Muscle layer of duodenum (tissue), 2 donors: ENCODE results near the gene ZBTB42.

ENCODE experiments used
- H3K27ac ChIP-seq: one replicate; pipeline ENCODE4 v1.7.0; 2013; ENCODE audit warnings: mild to moderate bottlenecking, low read length
- H3K27me3 ChIP-seq: one replicate; pipeline ENCODE4 v1.7.0; 2013; ENCODE audit warnings: low read depth, mild to moderate bottlenecking, control low read depth, low read length
- H3K36me3 ChIP-seq, 2 donors: one replicate each; pipeline ENCODE4 v1.7.0; 2013; ENCODE audit warnings: low read length in 2 of 2, control low read depth in 1 of 2, mild to moderate bottlenecking in 1 of 2; ENCODE audit not compliant: insufficient read depth in 2 of 2, control insufficient read depth in 1 of 2
- H3K4me1 ChIP-seq, 2 donors: one replicate each; pipeline ENCODE4 v1.7.0; 2013; ENCODE audit warnings: low read length in 2 of 2, mild to moderate bottlenecking in 2 of 2, control low read depth in 1 of 2, moderate library complexity in 1 of 2; ENCODE audit not compliant: insufficient read depth in 2 of 2, control insufficient read depth in 1 of 2
- H3K4me3 ChIP-seq, 2 donors: one replicate each; pipeline ENCODE4 v1.7.0; 2013; ENCODE audit warnings: low read length in 2 of 2, low read depth in 1 of 2, mild to moderate bottlenecking in 1 of 2
- H3K9me3 ChIP-seq, 2 donors: one replicate each; pipeline ENCODE4 v1.7.0; 2013; ENCODE audit warnings: low read length in 2 of 2, control low read depth in 1 of 2, mild to moderate bottlenecking in 1 of 2; ENCODE audit not compliant: control insufficient read depth in 1 of 2
- donor health status: healthy.

The ZBTB42 gene

GRCh38 chr14:104757681-104758392 lies 43.1 kb upstream of the ZBTB42 start:
- Histone ChIP-seq H3K27ac (no peak overlapping the region), H3K27me3 (no peaks in the 10 kb centered on the region), H3K4me3 (no peak overlapping the region), H3K36me3 (peaks cover 50 to 60% of the 10 kb centered on the region in 2 donors), H3K4me1 (peaks cover 13 to 21% of the 10 kb centered on the region in 2 donors), H3K9me3 (no peaks in the 10 kb centered on the region)

- Histone ChIP-seq H3K27me3 (no peaks in the 10 kb centered on the region), H3K4me3 (no peak overlapping the region), H3K9me3 (no peaks in the 10 kb centered on the region), H3K36me3 (peaks cover 50 to 60% of the 10 kb centered on the region in 2 donors), H3K27ac (no peak overlapping the region), H3K4me1 (peaks cover 7 to 13% of the 10 kb centered on the region in 2 donors)
These were observed 41.6 kb upstream of the ZBTB42 start for GRCh38 chr14:104758981-104759969.

GRCh38 chr14:104765517-104765916 lies 35.4 kb upstream of the ZBTB42 start:
- H3K9me3 ChIP-seq: no peaks in the 10 kb centered on the region
- H3K4me3 ChIP-seq: no peak overlapping the region
- peaks cover 0 to 6% of the 10 kb centered on the region in 2 donors for H3K4me1 ChIP-seq
- peaks cover 10 to 15% of the 10 kb centered on the region in 2 donors for H3K36me3 ChIP-seq
- no peaks in the 10 kb centered on the region for H3K27me3 ChIP-seq
- no peak overlapping the region for H3K27ac ChIP-seq

- Histone ChIP-seq H3K4me3 (no peak overlapping the region), H3K9me3 (no peaks in the 10 kb centered on the region), H3K36me3 (peaks cover 10 to 18% of the 10 kb centered on the region in 2 donors), H3K27ac (no peak overlapping the region), H3K4me1 (peaks cover 0 to 6% of the 10 kb centered on the region in 2 donors), H3K27me3 (no peaks in the 10 kb centered on the region)
These were observed 34.5 kb upstream of the ZBTB42 start for GRCh38 chr14:104766256-104766862.

- Histone ChIP-seq H3K9me3 (no peaks in the 10 kb centered on the region), H3K4me1 (peaks cover 0 to 6% of the 10 kb centered on the region in 2 donors), H3K4me3 (no peak overlapping the region), H3K27ac (no peak overlapping the region), H3K27me3 (no peaks in the 10 kb centered on the region), H3K36me3 (peaks cover 15 to 25% of the 10 kb centered on the region in 2 donors)
These were observed 33.9 kb upstream of the ZBTB42 start for GRCh38 chr14:104766863-104767633.

- H3K36me3 ChIP-seq: peaks cover 19 to 31% of the 10 kb centered on the region in 2 donors
- no peak overlapping the region for H3K4me3 ChIP-seq
- peaks cover 0 to 6% of the 10 kb centered on the region in 2 donors for H3K4me1 ChIP-seq
- no peaks in the 10 kb centered on the region for H3K9me3 ChIP-seq
- H3K27me3 ChIP-seq: no peaks in the 10 kb centered on the region
- no peak overlapping the region for H3K27ac ChIP-seq
These were observed 33.3 kb upstream of the ZBTB42 start for GRCh38 chr14:104767634-104767918.

GRCh38 chr14:104768437-104769323 lies 32.2 kb upstream of the ZBTB42 start:
- Histone ChIP-seq H3K27me3 (no peaks in the 10 kb centered on the region), H3K4me1 (peaks cover 0 to 6% of the 10 kb centered on the region in 2 donors), H3K27ac (no peak overlapping the region), H3K36me3 (peaks cover 19 to 41% of the 10 kb centered on the region in 2 donors), H3K9me3 (no peaks in the 10 kb centered on the region), H3K4me3 (no peak overlapping the region)

- no peaks in the 10 kb centered on the region for H3K9me3 ChIP-seq
- peaks cover 0 to 6% of the 10 kb centered on the region in 2 donors for H3K4me1 ChIP-seq
- no peaks in the 10 kb centered on the region for H3K27me3 ChIP-seq
- H3K4me3 ChIP-seq: no peak overlapping the region
- peaks cover 19 to 47% of the 10 kb centered on the region in 2 donors for H3K36me3 ChIP-seq
- no peak overlapping the region for H3K27ac ChIP-seq
These were observed 31.4 kb upstream of the ZBTB42 start for GRCh38 chr14:104769324-104770071.

- Histone ChIP-seq H3K27me3 (no peaks in the 10 kb centered on the region), H3K4me3 (no peak overlapping the region), H3K9me3 (no peaks in the 10 kb centered on the region), H3K4me1 (peaks cover 0 to 6% of the 10 kb centered on the region in 2 donors), H3K27ac (no peak overlapping the region), H3K36me3 (peaks cover 19 to 53% of the 10 kb centered on the region in 2 donors)
These were observed 30.8 kb upstream of the ZBTB42 start for GRCh38 chr14:104770072-104770579.
